HS-5 (cell line): ENCODE data around the gene TMEM101.
A peak's percentile ranks its signal among the peaks of the same experiment; 100 is the strongest.
"Not testable (repeated sequence)": the region's sequence is repeated elsewhere in the genome, so short reads cannot be mapped to it uniquely, and the experiment has no call there.

Source experiments
- DNase-seq: peaks from one replicate; pipeline ENCODE4 v3.0.0-alpha.2; 2012; ENCODE audit warnings: low read depth

TMEM101 gene

DNA sequence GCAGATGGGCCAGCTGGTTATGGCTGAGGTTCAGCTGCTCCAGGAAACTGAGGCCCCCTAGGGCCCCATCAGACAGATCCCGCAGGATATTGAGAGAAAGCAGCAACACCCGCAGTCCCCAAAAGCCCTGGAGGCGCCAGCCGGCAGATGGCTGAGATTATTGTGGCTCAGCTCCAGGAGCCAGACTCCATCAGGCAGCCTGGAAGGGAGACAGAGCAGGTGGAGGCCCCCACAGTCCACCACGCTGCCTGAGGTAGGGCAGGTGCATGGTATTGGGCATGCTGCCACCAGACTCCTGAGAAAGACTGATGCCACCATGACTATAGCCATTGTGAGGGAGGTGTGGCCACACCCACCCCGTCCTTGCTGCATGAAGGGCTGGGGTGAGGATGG is 9.5 kb upstream of the TMEM101 start:
- DNase-seq, result no peak

DNA sequence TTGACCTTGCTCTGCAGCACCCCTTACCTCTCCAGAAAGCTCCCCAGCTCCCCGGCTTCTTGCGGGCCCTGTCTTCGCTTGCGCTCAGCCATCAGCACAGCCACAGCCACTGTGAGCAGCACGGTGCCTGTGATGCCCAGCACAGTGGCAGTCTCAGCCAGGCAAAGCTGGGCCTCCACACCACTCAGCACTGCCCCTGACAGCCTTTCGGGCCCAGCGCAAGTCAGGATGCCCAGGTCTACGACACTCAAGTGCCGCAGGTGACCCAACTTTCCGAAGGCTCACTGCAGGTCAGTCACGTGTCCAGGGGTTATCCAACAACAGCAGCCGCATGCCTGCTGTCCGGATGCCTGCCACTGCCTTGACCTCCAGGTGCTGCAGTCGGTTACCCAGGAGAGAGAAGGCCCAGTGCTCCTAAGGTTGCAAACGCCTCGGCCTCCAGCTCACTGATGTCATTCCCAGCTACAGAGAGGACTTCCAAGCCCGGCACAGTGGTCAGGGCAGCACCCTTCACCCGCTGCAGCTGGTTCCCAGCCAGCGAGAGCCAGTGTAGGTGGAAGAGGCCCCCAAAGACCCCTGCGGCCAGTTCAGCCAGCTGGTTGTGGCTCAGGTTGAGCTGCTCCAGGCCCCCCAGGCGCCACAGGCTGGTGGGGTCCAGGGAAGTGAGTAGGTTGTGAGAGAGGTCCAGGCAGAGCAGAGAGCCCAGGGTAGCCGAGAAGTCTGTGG is 8.9 kb upstream of the TMEM101 start:
- no peak for DNase-seq

DNA sequence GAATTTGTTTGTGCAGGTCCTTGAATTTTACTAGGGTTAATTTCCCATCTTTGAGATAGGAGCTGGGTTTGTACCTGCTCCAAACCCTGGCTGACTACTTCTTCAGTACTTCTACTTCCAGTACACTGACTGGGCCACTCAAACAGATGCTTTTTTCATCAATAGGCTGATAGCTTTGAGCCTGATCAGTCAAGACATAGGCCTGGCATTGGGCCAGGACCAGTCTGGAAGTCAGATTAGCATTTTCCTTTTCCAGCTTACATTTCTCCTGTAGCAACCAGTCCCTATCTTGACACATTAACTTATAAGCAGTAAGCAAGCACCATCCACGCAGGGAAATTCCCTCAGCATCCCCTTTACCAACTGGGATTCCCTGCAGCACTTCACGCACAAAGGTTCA is 7.5 kb upstream of the TMEM101 start:
- DNase-seq, result no peak

DNA sequence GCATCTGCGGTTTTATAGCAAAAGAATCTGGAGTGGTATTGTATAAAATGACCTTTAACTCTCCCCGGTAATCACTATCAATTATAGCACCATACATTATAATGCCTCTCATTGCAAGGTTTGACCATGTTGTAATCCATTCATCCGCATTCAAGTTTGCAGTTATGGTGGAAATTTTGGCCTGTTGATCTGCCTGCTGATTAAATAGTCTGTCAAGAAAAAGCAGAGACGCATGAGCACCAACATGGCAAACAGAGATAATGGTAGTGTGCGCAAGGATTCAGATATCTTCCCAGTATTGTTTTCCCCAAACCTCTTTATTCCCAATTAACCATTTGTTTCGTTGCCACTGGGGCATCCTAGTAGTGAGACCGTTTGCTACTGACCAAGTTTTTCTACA is 6.5 kb upstream of the TMEM101 start:
- DNase-seq, result not testable (repeated sequence)

DNA sequence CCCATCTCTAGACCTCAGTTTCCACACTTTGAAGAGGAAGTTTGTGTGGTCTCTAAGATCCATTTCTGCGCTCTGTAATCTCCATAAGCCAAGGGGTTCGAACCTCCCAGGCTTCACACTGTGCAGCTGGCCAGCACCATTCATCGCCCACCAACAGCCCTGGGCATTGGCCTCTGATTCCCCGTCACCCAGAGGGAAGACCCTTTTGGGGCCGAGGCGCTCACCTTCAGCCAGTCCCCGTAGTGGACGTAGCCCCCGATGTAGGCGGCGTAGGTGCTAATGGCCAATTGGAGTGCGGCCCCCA is 678 bp downstream of the TMEM101 start:
- DNase-seq, result no peak

DNA sequence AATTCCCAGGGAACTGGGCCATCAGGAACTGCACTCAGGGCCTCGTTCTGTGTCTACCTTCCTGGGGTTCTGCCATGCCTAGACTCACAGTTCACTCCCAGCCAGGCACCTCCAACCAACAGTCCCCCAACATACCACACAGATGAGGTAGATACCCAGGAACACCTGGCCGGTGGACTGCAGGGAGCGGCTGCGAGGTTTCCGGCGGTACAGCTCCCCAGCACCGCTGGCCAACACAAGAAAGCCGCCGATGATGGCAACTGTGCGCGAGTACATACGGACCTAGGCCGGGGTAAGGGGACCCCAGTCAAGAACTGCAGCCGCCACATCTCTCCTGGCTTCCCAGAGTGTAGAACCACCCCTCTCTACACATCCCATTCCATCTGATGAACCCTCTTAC is 1.9 kb downstream of the TMEM101 start:
- DNase-seq, result no peak

DNA sequence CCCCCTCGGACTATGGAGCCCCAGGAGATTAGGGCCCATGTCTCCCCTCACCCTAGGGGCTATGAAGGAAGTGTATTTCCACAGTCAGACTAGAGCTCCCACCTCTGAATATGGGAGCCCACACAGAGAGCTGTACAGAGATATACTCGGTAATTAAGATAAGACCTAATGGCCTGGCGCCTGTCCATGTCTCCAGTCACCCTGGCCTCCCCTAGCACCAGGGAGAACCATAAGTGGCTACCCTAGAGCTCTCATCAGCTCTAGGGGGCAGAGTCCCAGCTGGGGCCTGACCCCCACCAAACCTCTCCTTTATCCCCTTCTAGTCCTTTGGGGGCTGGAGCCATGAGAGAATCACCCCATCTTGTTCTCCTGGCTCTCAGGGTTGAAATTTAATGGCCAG is 2.4 kb downstream of the TMEM101 start:
- DNase-seq, result no peak

DNA sequence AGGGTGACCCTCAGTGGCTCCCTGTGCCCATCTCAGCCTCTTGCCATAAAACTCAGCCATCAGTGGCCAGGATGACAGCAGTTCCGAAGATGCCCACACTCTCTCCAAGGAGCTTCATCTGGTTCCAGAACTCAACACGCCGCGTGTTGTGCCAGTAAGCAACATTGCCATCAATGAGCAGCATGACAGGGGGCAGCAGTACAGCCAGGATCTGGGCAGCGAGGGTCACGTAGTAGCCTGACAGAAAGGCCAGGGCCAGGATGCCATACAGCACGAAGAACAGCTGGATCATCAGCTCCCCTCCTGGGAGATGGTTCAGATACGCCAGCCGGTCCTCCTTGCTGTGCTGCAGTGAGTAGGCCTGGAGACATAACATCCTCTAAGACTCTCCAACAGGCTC is 2.9 kb downstream of the TMEM101 start:
- DNase-seq, result no peak

DNA sequence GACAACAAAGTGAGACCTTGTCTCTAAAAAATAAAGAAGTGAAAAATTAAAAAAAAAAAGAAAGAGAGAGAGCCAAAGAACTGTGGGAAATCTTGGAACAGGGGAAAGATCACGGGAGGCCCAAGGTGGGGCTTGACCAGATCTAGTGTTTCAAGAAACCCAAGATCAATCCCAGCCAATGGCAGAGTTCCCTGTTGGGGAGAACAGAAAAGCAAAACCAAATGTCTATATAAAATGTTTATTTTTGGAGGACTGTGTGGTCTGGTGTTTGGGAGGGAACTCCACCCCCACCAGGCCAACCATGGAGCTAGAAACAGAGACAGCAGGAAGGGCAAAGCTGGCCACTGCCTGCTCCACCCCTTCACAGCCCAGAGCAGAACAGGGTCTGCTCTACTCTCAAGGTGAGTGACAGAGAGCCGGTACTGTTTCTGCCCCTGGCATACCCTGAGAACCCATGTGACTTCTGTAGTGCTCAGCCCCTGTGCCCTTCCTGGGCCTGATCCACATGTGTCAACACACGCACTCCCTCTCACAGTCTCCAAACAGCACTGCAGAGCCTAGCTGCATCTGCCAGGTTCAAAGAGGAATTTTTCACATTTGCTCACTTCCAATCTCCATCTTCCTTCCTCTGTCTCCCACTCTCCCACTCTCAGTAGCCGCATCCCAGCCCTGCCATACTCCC is 3.7 kb downstream of the TMEM101 start:
- DNase-seq, result no peak

DNA sequence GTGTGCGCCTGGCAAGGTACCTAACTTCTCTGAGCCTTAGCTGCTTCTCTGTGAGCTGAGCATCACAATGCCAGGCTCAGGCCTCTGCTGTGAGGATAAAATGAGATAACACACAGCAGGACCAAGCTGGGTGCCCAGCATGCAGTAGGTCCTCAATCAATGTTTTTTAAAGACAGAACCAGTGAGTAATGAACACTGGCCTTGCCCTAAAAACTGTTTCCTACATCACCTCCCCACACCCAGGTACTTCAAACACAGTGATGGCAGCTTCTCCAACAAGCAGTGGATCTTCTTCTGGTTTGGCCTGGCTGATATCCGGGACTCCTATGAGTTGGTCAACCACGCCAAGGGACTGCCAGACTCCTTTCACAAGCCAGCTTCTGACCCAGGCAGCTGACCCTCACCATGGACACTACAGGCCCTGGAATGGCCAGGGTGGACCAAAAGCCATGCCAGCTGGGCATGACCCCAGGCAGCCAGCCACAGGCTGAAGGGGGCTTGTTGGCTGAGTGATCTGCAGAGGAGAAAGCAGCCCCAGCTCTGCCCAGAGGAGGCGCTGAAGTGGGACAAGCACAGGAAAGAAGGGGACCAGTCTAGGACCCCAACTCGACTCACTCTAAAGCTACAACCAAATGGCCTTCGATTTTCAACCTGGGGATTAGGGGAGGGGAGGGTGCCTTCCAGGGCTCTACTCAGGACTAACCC is 6.4 kb downstream of the TMEM101 start:
- no peak for DNase-seq

DNA sequence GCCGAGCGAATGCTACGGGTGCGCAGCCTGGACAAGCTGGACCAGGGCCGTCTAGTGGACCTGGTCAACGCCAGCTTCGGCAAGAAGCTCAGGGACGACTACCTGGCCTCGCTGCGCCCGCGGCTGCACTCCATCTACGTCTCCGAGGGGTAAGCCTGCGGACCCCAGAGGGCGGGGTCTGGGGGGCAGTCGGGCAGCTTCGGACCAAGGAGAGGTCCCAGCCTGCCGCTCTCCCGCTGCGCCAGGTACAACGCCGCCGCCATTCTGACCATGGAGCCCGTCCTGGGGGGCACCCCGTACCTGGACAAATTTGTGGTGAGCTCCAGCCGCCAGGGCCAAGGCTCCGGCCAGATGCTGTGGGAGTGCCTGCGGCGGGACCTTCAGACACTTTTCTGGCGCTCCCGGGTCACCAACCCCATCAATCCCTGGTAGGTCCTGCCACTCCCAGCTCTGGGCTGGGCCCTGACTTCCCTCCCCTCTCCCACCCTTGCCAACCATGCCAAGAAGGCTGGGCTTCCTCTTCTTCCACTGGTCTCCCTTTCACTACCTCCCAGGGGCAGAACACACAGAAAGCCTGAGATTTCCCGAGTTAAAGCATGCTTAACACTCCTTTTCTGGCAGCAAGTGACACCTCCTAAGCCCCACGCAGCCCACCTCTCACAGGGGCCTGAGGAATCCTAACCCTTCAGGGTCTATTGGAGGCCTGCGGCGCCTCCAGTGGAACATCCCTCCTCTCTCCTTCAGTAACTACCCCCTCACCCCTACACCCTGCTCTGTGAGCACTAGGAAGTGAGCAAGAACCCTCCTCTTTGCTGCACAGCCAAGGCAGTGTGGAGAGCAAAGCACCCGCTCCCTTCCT is 7.2 kb downstream of the TMEM101 start:
- no peak for DNase-seq

DNA sequence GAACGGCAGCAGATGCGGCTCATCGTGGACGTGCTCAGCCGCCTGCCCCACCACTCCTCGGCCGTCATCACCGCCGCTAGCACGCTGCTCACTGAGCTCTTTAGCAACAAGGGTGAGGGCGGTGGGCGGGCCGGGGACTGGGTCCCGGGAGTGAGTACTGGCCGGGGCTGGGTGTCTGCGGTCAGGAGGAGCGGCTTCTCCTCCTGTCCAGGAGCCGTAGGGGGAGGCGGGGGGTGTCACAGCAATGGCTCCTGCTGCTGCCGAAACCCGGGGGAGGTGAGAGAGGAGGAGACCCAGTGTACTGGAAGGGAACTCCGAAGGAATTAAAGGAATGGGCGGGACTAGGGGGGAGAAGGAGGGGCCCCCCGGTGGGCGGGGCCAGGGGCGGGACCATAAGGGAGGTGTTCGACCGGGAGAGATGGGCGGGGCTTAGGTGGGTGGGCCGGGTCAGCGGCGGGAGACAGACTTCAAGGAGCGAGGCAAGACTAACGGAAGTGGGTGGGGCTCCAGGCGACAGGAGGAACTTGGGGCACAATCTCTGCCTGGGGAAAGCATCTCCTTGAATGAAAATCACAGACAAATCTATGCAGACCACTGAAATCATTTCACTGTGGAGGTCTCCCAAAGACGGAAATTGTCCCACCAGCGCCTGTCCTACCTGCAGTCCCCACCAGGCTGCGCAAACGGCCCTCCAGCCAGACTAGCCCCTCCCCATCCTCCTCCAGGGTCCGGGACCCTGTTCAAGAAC is 8.0 kb downstream of the TMEM101 start:
- DNase-seq, result peak; percentile 90

DNA sequence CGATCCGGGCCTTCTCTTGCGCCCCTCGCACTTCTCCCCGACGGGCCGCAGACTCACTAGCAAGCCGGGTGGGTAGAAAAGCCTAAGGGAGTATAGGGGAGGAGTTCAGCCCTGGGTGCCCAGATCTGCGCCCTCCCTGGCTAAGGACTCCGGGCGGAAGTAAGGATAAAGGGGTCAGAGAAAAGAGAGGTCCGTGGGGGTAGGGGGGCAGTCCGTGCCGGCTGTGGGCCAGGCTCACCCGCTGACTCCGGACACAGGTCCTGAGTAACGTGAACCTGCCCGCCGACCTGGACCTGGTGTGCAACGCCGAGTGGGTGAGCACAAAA is 8.5 kb downstream of the TMEM101 start:
- DNase-seq, result no peak

DNA sequence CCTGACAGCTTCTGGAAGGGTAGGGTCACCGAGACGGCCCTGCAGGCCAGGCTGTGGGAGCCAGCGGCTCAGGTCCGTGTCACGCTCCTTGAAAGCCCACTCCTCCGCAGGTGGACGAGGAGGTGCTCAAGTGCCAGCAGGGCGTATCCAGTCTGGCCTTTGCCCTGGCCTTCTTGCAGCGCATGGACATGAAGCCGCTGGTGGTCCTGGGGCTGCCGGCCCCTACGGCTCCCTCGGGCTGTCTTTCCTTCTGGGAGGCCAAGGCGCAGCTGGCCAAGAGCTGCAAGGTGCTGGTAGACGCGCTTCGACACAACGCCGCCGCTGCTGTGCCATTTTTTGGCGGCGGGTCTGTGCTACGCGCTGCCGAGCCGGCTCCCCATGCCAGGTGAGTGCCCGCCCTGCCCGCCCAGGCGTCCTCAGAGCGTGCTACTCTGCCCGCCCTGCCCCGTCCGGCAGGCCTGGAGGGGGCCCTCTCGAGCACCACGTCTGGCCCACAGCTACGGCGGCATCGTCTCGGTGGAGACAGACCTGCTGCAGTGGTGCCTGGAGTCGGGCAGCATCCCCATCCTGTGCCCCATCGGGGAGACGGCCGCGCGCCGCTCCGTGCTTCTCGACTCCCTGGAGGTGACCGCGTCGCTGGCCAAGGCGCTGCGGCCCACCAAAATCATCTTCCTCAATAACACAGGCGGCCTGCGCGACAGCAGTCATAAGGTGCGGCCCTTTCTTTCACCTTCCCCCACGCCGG is 9.1 kb downstream of the TMEM101 start:
- no peak for DNase-seq

DNA sequence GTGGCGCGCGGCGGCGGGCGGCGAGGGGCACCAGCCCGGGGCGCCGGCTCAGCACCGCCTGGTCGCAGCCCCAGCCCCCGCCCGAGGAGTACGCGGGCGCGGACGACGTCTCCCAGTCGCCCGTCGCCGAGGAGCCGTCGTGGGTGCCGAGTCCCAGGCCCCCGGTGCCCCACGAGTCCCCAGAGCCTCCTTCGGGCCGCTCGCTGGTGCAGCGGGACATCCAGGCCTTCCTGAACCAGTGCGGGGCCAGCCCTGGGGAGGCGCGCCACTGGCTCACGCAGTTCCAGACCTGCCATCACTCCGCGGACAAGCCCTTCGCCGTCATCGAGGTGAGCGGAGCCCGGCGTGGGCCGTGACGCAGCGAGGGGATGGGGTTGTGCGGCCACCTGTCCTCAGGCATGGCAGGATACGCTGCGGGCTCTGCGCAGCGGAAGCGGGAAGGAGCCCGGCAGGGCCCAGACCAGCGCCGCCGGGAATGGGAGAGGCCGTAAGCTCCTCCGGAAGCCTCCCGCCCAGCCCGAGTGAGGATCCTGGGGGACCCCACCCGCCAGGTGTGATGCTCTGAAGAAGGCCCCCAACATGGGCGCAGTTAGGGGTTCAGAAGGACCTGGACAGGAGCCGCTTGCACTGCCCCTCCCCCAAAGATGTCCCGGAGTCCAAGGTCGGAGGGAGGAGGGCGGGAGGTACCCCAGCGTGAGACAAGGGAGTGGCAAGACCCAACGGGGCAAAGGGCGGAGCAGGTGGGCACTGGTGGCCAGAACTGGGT is 9.8 kb downstream of the TMEM101 start:
- no peak for DNase-seq

DNA sequence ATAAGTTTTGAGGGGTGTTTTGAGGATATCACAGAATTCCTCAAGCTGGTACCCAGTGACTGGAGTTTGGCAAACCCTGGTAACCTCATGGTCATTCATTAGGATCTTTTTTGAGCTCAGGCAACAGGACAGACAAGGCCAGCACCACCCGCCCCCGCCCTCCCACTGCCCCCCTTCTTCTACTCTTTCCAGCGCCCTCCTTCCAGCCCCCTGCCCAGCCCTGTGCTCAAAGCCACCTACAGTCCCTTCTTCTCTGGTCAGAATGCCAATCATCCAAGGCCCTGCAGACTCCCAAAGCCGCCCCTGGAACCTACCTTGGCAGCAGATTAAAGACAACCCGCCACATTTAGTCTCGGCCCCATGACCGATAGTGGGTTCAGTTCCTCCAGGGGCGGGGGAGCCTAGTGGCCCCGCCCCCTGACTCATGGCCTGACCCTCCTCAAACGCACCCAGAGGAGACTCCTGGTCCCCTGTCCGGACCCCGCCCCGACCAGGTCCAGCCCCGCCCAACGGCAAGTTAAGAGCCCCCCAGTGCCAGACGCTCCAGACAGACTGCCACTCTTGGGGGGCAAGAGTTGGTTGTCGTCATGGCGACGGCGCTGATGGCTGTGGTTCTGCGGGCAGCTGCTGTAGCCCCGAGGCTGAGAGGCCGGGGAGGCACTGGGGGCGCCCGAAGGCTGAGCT is 10.5 kb downstream of the TMEM101 start, which contains the start of gene NAGS:
Gene NAGS, plus strand, starts transcription at position 546 of the 684 bp plus-strand sequence. Its CDS starts 42 bp downstream, at position 588.
- no peak for DNase-seq

DNA sequence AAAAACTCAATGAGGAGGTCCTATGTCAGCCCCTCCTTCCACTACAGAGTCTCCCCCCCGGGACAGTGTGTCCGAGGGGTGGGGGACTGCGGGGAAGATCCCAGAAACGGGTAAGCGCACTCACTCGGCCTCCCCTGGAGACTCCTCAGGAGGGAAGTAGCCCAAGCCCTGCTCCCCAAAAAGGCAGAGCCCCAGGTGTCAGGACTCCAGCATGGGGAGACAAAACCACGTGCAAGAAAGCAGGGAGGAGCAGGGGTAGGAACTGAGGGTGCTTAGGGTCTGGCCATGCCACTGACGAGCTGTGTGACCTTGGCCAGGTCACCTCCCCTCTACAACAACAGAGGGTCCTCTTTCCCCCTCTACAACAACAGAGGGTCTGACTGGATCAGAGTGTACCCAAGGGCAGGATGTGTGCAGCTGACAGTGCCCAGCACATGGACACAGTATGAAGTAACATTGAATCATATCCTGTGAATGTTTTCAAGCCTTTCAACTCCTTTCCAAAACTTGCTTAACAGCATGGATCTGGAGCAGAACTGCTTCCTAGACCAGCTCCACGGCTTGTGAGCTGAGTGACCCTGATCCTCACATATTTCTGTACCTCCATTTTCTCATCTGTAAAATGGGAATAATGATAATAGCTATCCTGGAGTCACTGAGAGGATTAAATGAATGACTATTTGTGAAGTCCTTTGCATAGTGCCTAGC is 12.5 kb downstream of the TMEM101 start:
- DNase-seq, result peak; percentile 71

DNA sequence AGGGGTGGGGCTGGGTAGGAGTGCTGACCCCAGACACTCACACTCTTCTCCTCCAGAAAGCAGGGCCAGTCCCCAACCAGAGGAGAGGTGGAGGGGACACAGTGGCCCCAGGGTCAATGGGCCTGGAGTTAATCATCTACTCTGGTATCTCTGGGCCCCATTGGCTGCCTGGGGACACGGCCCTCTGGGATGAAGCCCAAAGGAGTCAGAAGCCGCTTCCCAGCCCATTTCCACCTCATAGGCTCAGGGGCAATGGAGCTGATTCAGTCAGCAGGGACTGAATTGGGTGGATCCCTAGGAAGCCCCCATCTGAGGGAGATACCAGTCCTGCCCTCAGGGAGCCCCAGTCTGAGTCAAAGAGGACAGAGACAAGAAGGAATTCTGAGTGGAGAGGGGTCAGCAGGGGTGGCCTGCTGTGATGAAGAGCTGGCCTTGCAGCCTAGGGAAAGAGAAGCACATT is 13.3 kb downstream of the TMEM101 start:
- no peak for DNase-seq

DNA sequence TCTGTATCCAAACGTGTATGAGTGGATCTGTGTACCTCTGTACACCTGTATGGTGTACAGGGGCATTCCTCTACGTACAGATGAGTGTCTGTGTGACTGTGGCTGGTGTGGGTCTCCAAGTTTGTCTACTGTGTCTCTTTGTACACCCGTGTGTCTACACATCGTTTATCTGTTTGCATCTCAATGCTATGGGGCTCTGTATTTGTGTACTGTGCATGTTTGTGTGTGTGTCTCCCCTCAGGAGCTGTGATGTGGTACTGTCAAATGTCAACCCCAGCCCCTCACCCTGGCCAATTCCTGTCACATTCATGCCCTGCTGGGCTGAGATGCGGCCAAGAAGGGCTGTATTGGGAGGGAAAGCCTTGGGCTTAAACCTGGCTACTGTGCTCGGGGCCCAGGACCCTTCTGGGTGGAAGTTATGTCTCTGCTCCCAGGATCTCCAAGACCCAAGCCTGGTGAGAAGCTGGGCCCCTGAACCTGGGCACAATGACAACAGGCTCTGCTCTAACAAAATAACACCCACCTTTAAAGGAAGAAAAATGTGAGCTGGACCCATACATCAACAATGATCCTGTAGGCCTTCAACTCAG is 13.8 kb downstream of the TMEM101 start:
- DNase-seq, result no peak
